H9 (cell line): ENCODE data around the gene ADCY1. TPM values are rescaled to one million over a fixed set of nuclear protein-coding genes. Genes with fewer than 3 reads are reported as not detected.

Experiments used
- DNase-seq: peaks from one replicate; pipeline ENCODE4 v3.0.0-alpha.2; 2017
- H2AFZ ChIP-seq: one replicate; pipeline ENCODE4 v1.6.1; 2013; ENCODE audit warnings: mild to moderate bottlenecking, low read length, control low read depth, moderate library complexity
- H2AK5ac ChIP-seq: 2 replicates; pipeline ENCODE4 v1.6.1; 2013; ENCODE audit warnings: low read length, control low read depth, mixed read lengths; ENCODE audit not compliant: insufficient read length
- H2BK120ac ChIP-seq: one replicate; pipeline ENCODE4 v1.6.1; 2013; ENCODE audit warnings: low read depth, mild to moderate bottlenecking, low read length, control low read depth, inconsistent platforms; ENCODE audit not compliant: poor library complexity, severe bottlenecking
- H2BK12ac ChIP-seq: 2 replicates; pipeline ENCODE4 v1.6.1; 2013; ENCODE audit warnings: low read length, control low read depth, mixed read lengths, low read depth; ENCODE audit not compliant: insufficient read length
- H2BK15ac ChIP-seq: 2 replicates; pipeline ENCODE4 v1.6.1; 2013; ENCODE audit warnings: low read depth, low read length, control low read depth
- H2BK20ac ChIP-seq: one replicate; pipeline ENCODE4 v1.6.1; 2013; ENCODE audit warnings: low read depth, mild to moderate bottlenecking, low read length, control low read depth, inconsistent platforms; ENCODE audit not compliant: poor library complexity, severe bottlenecking
- H2BK5ac ChIP-seq: 2 replicates; pipeline ENCODE4 v1.6.1; 2013; ENCODE audit warnings: low read length, control low read depth, mixed read lengths; ENCODE audit not compliant: insufficient read length
- H3K14ac ChIP-seq: 2 replicates; pipeline ENCODE4 v1.6.1; 2013; ENCODE audit warnings: low read length, control low read depth; ENCODE audit not compliant: insufficient read depth
- H3K18ac ChIP-seq: 2 replicates; pipeline ENCODE4 v1.6.1; 2013; ENCODE audit warnings: low read depth, mild to moderate bottlenecking, mixed read lengths, low read length, control low read depth; ENCODE audit not compliant: insufficient read length
- H3K23ac ChIP-seq: 2 replicates; pipeline ENCODE4 v1.6.1; 2013; ENCODE audit warnings: low read length, control low read depth, mixed read lengths, low read depth; ENCODE audit not compliant: insufficient read length
- H3K23me2 ChIP-seq: 2 replicates; pipeline ENCODE4 v1.6.1; 2013; ENCODE audit warnings: low read depth, mild to moderate bottlenecking, mixed read lengths, low read length, control low read depth; ENCODE audit not compliant: insufficient read length, poor library complexity, severe bottlenecking
- H3K27ac ChIP-seq: 2 replicates; pipeline ENCODE4 v1.5.1; 2013; ENCODE audit warnings: low read length, control low read depth, mixed read lengths, low read depth; ENCODE audit not compliant: insufficient read length
- H3K27me3 ChIP-seq: 2 replicates; pipeline ENCODE4 v1.6.1; 2013; ENCODE audit warnings: low read length, control low read depth, inconsistent platforms; ENCODE audit not compliant: insufficient read depth
- H3K4ac ChIP-seq: 2 replicates; pipeline ENCODE4 v1.6.1; 2013; ENCODE audit warnings: low read depth, mild to moderate bottlenecking, control low read depth, inconsistent platforms, low read length, moderate library complexity
- H3K4me1 ChIP-seq: 2 replicates; pipeline ENCODE4 v1.6.1; 2013; ENCODE audit warnings: low read length, control low read depth, inconsistent platforms; ENCODE audit not compliant: insufficient read depth
- H3K4me2 ChIP-seq: 2 replicates; pipeline ENCODE4 v1.6.1; 2013; ENCODE audit warnings: low read length, control low read depth, mixed read lengths; ENCODE audit not compliant: insufficient read length, insufficient read depth
- H3K56ac ChIP-seq: 2 replicates; pipeline ENCODE4 v1.6.1; 2013; ENCODE audit warnings: low read depth, mild to moderate bottlenecking, mixed read lengths, low read length, control low read depth; ENCODE audit not compliant: insufficient read length
- H3K79me1 ChIP-seq: 2 replicates; pipeline ENCODE4 v1.6.1; 2013; ENCODE audit warnings: low read depth, mild to moderate bottlenecking, moderate library complexity, low read length, control low read depth, inconsistent platforms; ENCODE audit not compliant: insufficient read depth, poor library complexity, severe bottlenecking
- H3K79me2 ChIP-seq: 2 replicates; pipeline ENCODE4 v1.6.1; 2013; ENCODE audit warnings: low read length, control low read depth, inconsistent platforms; ENCODE audit not compliant: insufficient read depth
- H3K9ac ChIP-seq: 2 replicates; pipeline ENCODE4 v1.6.1; 2013; ENCODE audit warnings: low read length, control low read depth, mixed read lengths; ENCODE audit not compliant: insufficient read length; ENCODE audit errors: extremely low read depth
- H3K9me3 ChIP-seq: one replicate; pipeline ENCODE4 v1.6.1; 2013; ENCODE audit warnings: low read depth, low read length, inconsistent platforms; ENCODE audit not compliant: control insufficient read depth
- H3T11ph ChIP-seq: one replicate; pipeline ENCODE4 v1.6.1; 2013; ENCODE audit warnings: mild to moderate bottlenecking, low read length, control low read depth, inconsistent platforms
- H4K20me1 ChIP-seq: one replicate; pipeline ENCODE4 v1.6.1; 2013; ENCODE audit not compliant: control insufficient read depth, insufficient read length, insufficient read depth
- H4K5ac ChIP-seq: 2 replicates; pipeline ENCODE4 v1.6.1; 2013; ENCODE audit warnings: low read depth, mild to moderate bottlenecking, mixed read lengths, low read length, control low read depth; ENCODE audit not compliant: insufficient read length
- H4K8ac ChIP-seq: replicated peaks from 2 replicates; pipeline ENCODE4 v1.6.1; 2013; ENCODE audit warnings: low read length, control low read depth, mixed read lengths, low read depth; ENCODE audit not compliant: insufficient read length
- H4K91ac ChIP-seq: 2 replicates; pipeline ENCODE4 v1.6.1; 2013; ENCODE audit warnings: low read depth, mild to moderate bottlenecking, moderate library complexity, mixed read lengths, low read length, control low read depth; ENCODE audit not compliant: insufficient read length
- H3K27ac Mint-ChIP-seq, 3 experiments: 2 replicates in 2 of 3; 3 replicates in 1 of 3; pipeline ENCODE4 v1.8.0; 2020 to 2021; ENCODE audit warnings: mixed read lengths in 3 of 3, mild to moderate bottlenecking in 1 of 3, moderate library complexity in 1 of 3
- H3K27me3 Mint-ChIP-seq: 2 replicates; pipeline ENCODE4 v1.8.0; 2021; ENCODE audit warnings: low read depth, mild to moderate bottlenecking, moderate library complexity, mixed read lengths
- H3K36me3 Mint-ChIP-seq, 3 experiments: 2 replicates in 2 of 3; 3 replicates in 1 of 3; pipeline ENCODE4 v1.8.0; 2020 to 2021; ENCODE audit warnings: low read depth in 3 of 3, mixed read lengths in 3 of 3; ENCODE audit not compliant: insufficient read depth in 1 of 3
- H3K4me1 Mint-ChIP-seq, 2 experiments: 2 replicates each; pipeline ENCODE4 v1.8.0; 2020; ENCODE audit warnings: mixed read lengths in 2 of 2
- H3K4me3 Mint-ChIP-seq, 2 experiments: 2 replicates in 1 of 2; 3 replicates in 1 of 2; pipeline ENCODE4 v1.8.0; 2020 to 2021; ENCODE audit warnings: mild to moderate bottlenecking in 2 of 2, mixed read lengths in 2 of 2, moderate library complexity in 1 of 2
- H3K9me3 Mint-ChIP-seq, 2 experiments: 2 replicates in 1 of 2; 3 replicates in 1 of 2; pipeline ENCODE4 v1.8.0; 2020; ENCODE audit warnings: mild to moderate bottlenecking in 2 of 2, mixed read lengths in 2 of 2, moderate library complexity in 1 of 2
- CTCF ChIP-seq: fragments of 200-600 bp; sonication (generic); conservative IDR thresholded peaks from 3 replicates; pipeline ENCODE4 v1.8.0; 2021; ENCODE audit warnings: antibody characterized with exemption, mild to moderate bottlenecking
- WGBS: extraction: QIAGEN DNeasy Blood & Tissue Kit; methylation state at CpG from one replicate; pipeline ENCODE4 v1.1.7; 2013; ENCODE audit warnings: missing lambda C conversion rate, low lambda C conversion rate, mixed read lengths; ENCODE audit not compliant: insufficient read length; ENCODE audit errors: extremely low coverage; 5-methylcytosine and 5-hydroxymethylcytosine counted together
- total RNA-seq: library from RNA; stranded (reverse); gene quantifications from 2 replicates; pipeline ENCODE4 v1.2.1, GENCODE V29; 2021

ADCY1 gene
- total RNA-seq, 1 experiment from 2014 or later = 21.6 TPM

GRCh38 chr7:45661302-45661995 is 87.3 kb downstream of the ADCY1 start:
- H2AFZ ChIP-seq = no peak overlapping the region
- H3K4me1 ChIP-seq = no peaks in the 10 kb centered on the region
- H2BK20ac ChIP-seq = no peak overlapping the region
- no peak overlapping the region for H2BK12ac ChIP-seq
- H3K18ac ChIP-seq = no peak overlapping the region
- TF ChIP-seq CTCF = no peak
- H4K8ac ChIP-seq = no peak overlapping the region
- no peak overlapping the region for H3K23ac ChIP-seq
- no peaks in the 10 kb centered on the region for H3K4me1 Mint-ChIP-seq
- H3K9me3 Mint-ChIP-seq = no peaks in the 10 kb centered on the region
- peak; percentile 5 for DNase-seq
- H3K23me2 ChIP-seq = no peaks in the 10 kb centered on the region
- H2BK15ac ChIP-seq = no peak overlapping the region
- H3K14ac ChIP-seq = no peak overlapping the region
- no peaks in the 10 kb centered on the region for H3K9me3 ChIP-seq
- H3K27me3 ChIP-seq = no peaks in the 10 kb centered on the region
- no peak overlapping the region for H2BK5ac ChIP-seq
- no peak overlapping the region for H2AK5ac ChIP-seq
- H3K56ac ChIP-seq = no peak overlapping the region
- H3K9ac ChIP-seq = no peak overlapping the region
- H3K79me2 ChIP-seq = no peaks in the 10 kb centered on the region
- no peaks in the 10 kb centered on the region for H4K20me1 ChIP-seq
- H4K91ac ChIP-seq = no peak overlapping the region
- no peak overlapping the region for H4K5ac ChIP-seq
- H2BK120ac ChIP-seq = no peak overlapping the region
- H3K36me3 Mint-ChIP-seq = peaks cover 0 to 2% (median 0%) of the 10 kb centered on the region in 3 experiments; a peak in 3 of 7 replicates
- H3K4me3 Mint-ChIP-seq = no peak overlapping the region
- no peak overlapping the region for H3T11ph ChIP-seq
- H3K4me2 ChIP-seq = no peak overlapping the region
- no peaks in the 10 kb centered on the region for H3K79me1 ChIP-seq
- no peaks in the 10 kb centered on the region; the same call in 1 of the 2 replicates for H3K27me3 Mint-ChIP-seq
- H3K27ac Mint-ChIP-seq = no peak overlapping the region
- H3K4ac ChIP-seq = no peak overlapping the region
- WGBS = no CpG with 5 or more reads among the region's 16 CpGs
- no peak overlapping the region for H3K27ac ChIP-seq
